Fibroblast of the aortic adventitia (primary cell): ENCODE measurements around the gene CORT. TPM values are rescaled to one million over a fixed set of nuclear protein-coding genes. Genes with fewer than 3 reads are reported as not detected.
A peak's percentile ranks its signal among the peaks of the same experiment; 100 is the strongest.

Experiments used
- DNase-seq: peaks from one replicate; pipeline ENCODE4 v3.0.0-alpha.2; 2010; ENCODE audit warnings: low read depth
- H3K4me3 ChIP-seq: 2 replicates; pipeline ENCODE4 v1.5.1; 2011; ENCODE audit warnings: low read depth, mild to moderate bottlenecking, control low read depth, low read length, moderate library complexity
- CTCF ChIP-seq: IDR thresholded peaks from 2 replicates; pipeline ENCODE4 v1.5.1; 2011; ENCODE audit warnings: mild to moderate bottlenecking, low read length, control low read depth, inconsistent platforms; ENCODE audit not compliant: insufficient read depth
- total RNA-seq: library from RNA; depleted of rRNA; stranded (reverse); fragments of >200 nt; gene quantifications from 2 replicates; pipeline ENCODE4 v1.2.3, GENCODE V29; 2012; ENCODE audit warnings: low replicate concordance

The CORT gene
- total RNA-seq, 1 donor, result 0.36 TPM

GRCh38 chr1:10490286-10490970, 40.6 kb downstream of the CORT start:
- no peak for TF ChIP-seq CTCF
- no peak for DNase-seq
- H3K4me3 ChIP-seq, result no peak overlapping the region

- H3K4me3 ChIP-seq, result no peak overlapping the region
- no peak for DNase-seq
- no peak for TF ChIP-seq CTCF
Observed at GRCh38 chr1:10494418-10494753, 44.6 kb downstream of the CORT start.

GRCh38 chr1:10494754-10495474, 45.1 kb downstream of the CORT start:
- peak; percentile 71 for DNase-seq
- peak; percentile 94 for TF ChIP-seq CTCF
- H3K4me3 ChIP-seq, result peak overlapping the region; percentile 59

GRCh38 chr1:10495475-10495817, 45.6 kb downstream of the CORT start:
- TF ChIP-seq CTCF, result no peak
- no peak for DNase-seq
- peak overlapping the region; percentile 40 for H3K4me3 ChIP-seq

GRCh38 chr1:10495952-10496351, 46.1 kb downstream of the CORT start:
- DNase-seq, result no peak
- TF ChIP-seq CTCF, result no peak
- H3K4me3 ChIP-seq, result no peak overlapping the region

GRCh38 chr1:10497109-10497508, 47.3 kb downstream of the CORT start:
- TF ChIP-seq CTCF, result no peak
- no peak overlapping the region for H3K4me3 ChIP-seq
- no peak for DNase-seq

GRCh38 chr1:10498231-10498630, 48.4 kb downstream of the CORT start:
- H3K4me3 ChIP-seq, result no peak overlapping the region
- no peak for DNase-seq
- TF ChIP-seq CTCF, result no peak
